ENCODE measurements around the gene FBXW5.

Gene FBXW5

GRCh38 chr9:136925414-136926153 lies 19.0 kb downstream of the FBXW5 start:
- POLR2A ChIA-PET = no interaction called here
- no peak for TF ChIP-seq CTCF (IDR thresholded peaks at IDR 0.05; ENCODE audit: insufficient read depth, low read length, missing control alignments)

GRCh38 chr9:136923881-136924280 lies 20.7 kb downstream of the FBXW5 start:
- CTCF ChIA-PET = no interaction called here
- DNase-seq (ENCODE audit: low read depth, low spot score) = no peak
- TF ChIP-seq CTCF (IDR thresholded peaks at IDR 0.05; ENCODE audit: insufficient read depth, low read length, missing control alignments) = no peak
- POLR2A ChIA-PET = no interaction called here
- H3K4me3 ChIP-seq (ENCODE audit: low read depth, low read length) = no peak overlapping the region

More at GRCh38 chr9:136925414-136926153, 19.0 kb downstream of the FBXW5 start:
- DNase-seq (ENCODE audit: low read depth, low spot score) = no peak
- CTCF ChIA-PET = interaction anchor here (1.3 to 1.6 kb wide), 2 partner anchors 11 to 109 kb away, joined by 3 to 4 read pairs; no protein-coding TSS in a partner anchor
- H3K4me3 ChIP-seq (ENCODE audit: low read depth, low read length) = no peak overlapping the region

- H3K4me3 ChIP-seq (ENCODE audit: low read depth, low read length) = no peak overlapping the region
- ChIA-PET CTCF (no interaction called here), POLR2A (no interaction called here)
- DNase-seq (ENCODE audit: low read depth, low spot score) = no peak
- TF ChIP-seq CTCF (IDR thresholded peaks at IDR 0.05; ENCODE audit: insufficient read depth, low read length, missing control alignments) = no peak
Measured at GRCh38 chr9:136922540-136922939, 22.0 kb downstream of the FBXW5 start.

- POLR2A ChIA-PET = no interaction called here
- no peak for DNase-seq (ENCODE audit: low read depth, low spot score)
- CTCF ChIA-PET = no interaction called here
- TF ChIP-seq CTCF (IDR thresholded peaks at IDR 0.05; ENCODE audit: insufficient read depth, low read length, missing control alignments) = no peak
- H3K4me3 ChIP-seq (ENCODE audit: low read depth, low read length) = no peak overlapping the region
Measured at GRCh38 chr9:136921718-136922117, 22.8 kb downstream of the FBXW5 start.

- no peak for TF ChIP-seq CTCF (IDR thresholded peaks at IDR 0.05; ENCODE audit: insufficient read depth, low read length, missing control alignments)
- H3K4me3 ChIP-seq (ENCODE audit: low read depth, low read length) = no peak overlapping the region
- no peak for DNase-seq (ENCODE audit: low read depth, low spot score)
- POLR2A ChIA-PET = no interaction called here
- CTCF ChIA-PET = interaction anchor here (2.1 kb wide), 1 partner anchor 15 kb away, joined by 6 read pairs; no protein-coding TSS in a partner anchor
Measured at GRCh38 chr9:136921307-136921706, 23.2 kb downstream of the FBXW5 start.

GRCh38 chr9:136920734-136921231 lies 23.8 kb downstream of the FBXW5 start:
- CTCF ChIA-PET = interaction anchor here (0.9 to 2.1 kb wide), 2 partner anchors 15 to 114 kb away, joined by 4 to 6 read pairs; no protein-coding TSS in a partner anchor
- TF ChIP-seq CTCF (IDR thresholded peaks at IDR 0.05; ENCODE audit: insufficient read depth, low read length, missing control alignments) = no peak
- no peak overlapping the region for H3K4me3 ChIP-seq (ENCODE audit: low read depth, low read length)
- no peak for DNase-seq (ENCODE audit: low read depth, low spot score)
- POLR2A ChIA-PET = no interaction called here
